ENCODE results near the gene GOLIM4. TPM values are rescaled to one million over a fixed set of nuclear protein-coding genes. Genes with fewer than 3 reads are reported as not detected.

Gene GOLIM4
- total and polyA plus RNA-seq, 2 of the 13 experiments (the other 11 are each of a cell fraction or from before 2014, with no cell fraction given), result 10.9 to 47.7 TPM

DNA sequence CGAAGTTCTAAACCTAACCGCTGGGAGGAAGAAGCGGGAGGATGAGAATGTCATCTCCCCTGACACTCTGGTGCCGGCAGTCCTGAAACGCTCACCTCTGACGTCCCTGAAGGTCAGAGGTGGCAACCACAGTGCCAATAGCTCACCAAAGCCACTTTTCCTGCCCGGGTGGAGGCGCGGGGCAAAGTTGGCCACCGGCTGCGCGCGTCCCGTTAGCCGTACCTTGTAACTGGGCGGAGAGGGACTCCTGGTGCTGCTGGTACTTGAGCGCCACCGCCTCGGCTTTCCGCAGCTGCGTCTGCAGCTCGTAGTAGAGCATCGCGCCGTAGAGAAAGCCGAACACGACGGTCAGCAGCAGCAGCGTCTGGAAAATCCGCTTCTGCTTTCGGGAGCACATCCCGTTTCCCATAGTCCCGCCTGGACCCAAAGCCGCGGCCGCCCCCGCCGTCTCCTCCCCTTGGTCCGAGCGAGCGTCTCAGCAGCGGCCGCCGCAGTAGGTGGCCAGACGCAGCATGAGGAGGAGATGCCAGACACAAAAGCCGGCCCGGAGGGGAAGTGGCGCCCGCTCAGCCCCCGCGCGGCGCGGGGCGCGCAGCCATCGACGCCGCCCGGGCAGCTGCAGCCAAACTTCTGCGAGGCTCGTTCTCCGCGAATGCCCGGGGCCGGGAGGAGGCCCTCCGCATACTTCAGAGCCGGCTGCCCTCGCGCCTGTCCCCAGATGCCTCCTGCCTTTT lies 680 bp downstream of the GOLIM4 start (continued):
- TF ChIP-seq ZNF879 (CRISPR knock-in tag; IDR thresholded peaks at IDR 0.05), result no peak
- 0 out of 2 replicates have a peak, but pooled peaks have one; percentile 4 for TF ChIP-seq MED1 (CRISPR knock-in tag; IDR thresholded peaks at IDR 0.05)
- no peak for TF ChIP-seq ZNF672 (CRISPR knock-in tag; IDR thresholded peaks at IDR 0.05)
- TF ChIP-seq, protein P1, sequence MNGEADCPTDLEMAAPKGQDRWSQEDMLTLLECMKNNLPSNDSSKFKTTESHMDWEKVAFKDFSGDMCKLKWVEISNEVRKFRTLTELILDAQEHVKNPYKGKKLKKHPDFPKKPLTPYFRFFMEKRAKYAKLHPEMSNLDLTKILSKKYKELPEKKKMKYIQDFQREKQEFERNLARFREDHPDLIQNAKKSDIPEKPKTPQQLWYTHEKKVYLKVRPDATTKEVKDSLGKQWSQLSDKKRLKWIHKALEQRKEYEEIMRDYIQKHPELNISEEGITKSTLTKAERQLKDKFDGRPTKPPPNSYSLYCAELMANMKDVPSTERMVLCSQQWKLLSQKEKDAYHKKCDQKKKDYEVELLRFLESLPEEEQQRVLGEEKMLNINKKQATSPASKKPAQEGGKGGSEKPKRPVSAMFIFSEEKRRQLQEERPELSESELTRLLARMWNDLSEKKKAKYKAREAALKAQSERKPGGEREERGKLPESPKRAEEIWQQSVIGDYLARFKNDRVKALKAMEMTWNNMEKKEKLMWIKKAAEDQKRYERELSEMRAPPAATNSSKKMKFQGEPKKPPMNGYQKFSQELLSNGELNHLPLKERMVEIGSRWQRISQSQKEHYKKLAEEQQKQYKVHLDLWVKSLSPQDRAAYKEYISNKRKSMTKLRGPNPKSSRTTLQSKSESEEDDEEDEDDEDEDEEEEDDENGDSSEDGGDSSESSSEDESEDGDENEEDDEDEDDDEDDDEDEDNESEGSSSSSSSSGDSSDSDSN (CRISPR knock-in tag; IDR thresholded peaks at IDR 0.05), result peak; percentile 64
- TF ChIP-seq ZNF317 (CRISPR knock-in tag; IDR thresholded peaks at IDR 0.05), result no peak; the same call in 1 of the 2 replicates
- TF ChIP-seq, protein P2, sequence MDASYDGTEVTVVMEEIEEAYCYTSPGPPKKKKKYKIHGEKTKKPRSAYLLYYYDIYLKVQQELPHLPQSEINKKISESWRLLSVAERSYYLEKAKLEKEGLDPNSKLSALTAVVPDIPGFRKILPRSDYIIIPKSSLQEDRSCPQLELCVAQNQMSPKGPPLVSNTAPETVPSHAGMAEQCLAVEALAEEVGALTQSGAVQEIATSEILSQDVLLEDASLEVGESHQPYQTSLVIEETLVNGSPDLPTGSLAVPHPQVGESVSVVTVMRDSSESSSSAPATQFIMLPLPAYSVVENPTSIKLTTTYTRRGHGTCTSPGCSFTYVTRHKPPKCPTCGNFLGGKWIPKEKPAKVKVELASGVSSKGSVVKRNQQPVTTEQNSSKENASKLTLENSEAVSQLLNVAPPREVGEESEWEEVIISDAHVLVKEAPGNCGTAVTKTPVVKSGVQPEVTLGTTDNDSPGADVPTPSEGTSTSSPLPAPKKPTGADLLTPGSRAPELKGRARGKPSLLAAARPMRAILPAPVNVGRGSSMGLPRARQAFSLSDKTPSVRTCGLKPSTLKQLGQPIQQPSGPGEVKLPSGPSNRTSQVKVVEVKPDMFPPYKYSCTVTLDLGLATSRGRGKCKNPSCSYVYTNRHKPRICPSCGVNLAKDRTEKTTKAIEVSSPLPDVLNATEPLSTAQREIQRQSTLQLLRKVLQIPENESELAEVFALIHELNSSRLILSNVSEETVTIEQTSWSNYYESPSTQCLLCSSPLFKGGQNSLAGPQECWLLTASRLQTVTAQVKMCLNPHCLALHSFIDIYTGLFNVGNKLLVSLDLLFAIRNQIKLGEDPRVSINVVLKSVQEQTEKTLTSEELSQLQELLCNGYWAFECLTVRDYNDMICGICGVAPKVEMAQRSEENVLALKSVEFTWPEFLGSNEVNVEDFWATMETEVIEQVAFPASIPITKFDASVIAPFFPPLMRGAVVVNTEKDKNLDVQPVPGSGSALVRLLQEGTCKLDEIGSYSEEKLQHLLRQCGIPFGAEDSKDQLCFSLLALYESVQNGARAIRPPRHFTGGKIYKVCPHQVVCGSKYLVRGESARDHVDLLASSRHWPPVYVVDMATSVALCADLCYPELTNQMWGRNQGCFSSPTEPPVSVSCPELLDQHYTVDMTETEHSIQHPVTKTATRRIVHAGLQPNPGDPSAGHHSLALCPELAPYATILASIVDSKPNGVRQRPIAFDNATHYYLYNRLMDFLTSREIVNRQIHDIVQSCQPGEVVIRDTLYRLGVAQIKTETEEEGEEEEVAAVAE (CRISPR knock-in tag; IDR thresholded peaks at IDR 0.05; ENCODE audit: borderline replicate concordance), result no peak
- TF ChIP-seq, protein P3, sequence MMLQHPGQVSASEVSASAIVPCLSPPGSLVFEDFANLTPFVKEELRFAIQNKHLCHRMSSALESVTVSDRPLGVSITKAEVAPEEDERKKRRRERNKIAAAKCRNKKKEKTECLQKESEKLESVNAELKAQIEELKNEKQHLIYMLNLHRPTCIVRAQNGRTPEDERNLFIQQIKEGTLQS (CRISPR knock-in tag; IDR thresholded peaks at IDR 0.05), result no peak
- TF ChIP-seq, protein P4, sequence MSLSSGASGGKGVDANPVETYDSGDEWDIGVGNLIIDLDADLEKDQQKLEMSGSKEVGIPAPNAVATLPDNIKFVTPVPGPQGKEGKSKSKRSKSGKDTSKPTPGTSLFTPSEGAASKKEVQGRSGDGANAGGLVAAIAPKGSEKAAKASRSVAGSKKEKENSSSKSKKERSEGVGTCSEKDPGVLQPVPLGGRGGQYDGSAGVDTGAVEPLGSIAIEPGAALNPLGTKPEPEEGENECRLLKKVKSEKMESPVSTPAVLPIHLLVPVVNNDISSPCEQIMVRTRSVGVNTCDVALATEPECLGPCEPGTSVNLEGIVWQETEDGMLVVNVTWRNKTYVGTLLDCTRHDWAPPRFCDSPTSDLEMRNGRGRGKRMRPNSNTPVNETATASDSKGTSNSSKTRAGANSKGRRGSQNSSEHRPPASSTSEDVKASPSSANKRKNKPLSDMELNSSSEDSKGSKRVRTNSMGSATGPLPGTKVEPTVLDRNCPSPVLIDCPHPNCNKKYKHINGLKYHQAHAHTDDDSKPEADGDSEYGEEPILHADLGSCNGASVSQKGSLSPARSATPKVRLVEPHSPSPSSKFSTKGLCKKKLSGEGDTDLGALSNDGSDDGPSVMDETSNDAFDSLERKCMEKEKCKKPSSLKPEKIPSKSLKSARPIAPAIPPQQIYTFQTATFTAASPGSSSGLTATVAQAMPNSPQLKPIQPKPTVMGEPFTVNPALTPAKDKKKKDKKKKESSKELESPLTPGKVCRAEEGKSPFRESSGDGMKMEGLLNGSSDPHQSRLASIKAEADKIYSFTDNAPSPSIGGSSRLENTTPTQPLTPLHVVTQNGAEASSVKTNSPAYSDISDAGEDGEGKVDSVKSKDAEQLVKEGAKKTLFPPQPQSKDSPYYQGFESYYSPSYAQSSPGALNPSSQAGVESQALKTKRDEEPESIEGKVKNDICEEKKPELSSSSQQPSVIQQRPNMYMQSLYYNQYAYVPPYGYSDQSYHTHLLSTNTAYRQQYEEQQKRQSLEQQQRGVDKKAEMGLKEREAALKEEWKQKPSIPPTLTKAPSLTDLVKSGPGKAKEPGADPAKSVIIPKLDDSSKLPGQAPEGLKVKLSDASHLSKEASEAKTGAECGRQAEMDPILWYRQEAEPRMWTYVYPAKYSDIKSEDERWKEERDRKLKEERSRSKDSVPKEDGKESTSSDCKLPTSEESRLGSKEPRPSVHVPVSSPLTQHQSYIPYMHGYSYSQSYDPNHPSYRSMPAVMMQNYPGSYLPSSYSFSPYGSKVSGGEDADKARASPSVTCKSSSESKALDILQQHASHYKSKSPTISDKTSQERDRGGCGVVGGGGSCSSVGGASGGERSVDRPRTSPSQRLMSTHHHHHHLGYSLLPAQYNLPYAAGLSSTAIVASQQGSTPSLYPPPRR (CRISPR knock-in tag; IDR thresholded peaks at IDR 0.05; ENCODE audit: borderline replicate concordance), result no peak
- TF ChIP-seq, protein P5, sequence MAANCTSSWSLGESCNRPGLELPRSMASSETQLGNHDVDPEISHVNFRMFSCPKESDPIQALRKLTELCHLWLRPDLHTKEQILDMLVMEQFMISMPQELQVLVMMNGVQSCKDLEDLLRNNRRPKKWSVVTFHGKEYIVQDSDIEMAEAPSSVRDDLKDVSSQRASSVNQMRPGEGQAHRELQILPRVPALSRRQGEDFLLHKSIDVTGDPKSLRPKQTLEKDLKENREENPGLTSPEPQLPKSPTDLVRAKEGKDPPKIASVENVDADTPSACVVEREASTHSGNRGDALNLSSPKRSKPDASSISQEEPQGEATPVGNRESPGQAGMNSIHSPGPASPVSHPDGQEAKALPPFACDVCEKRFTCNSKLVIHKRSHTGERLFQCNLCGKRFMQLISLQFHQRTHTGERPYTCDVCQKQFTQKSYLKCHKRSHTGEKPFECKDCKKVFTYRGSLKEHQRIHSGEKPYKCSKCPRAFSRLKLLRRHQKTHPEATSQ (CRISPR knock-in tag; IDR thresholded peaks at IDR 0.05; ENCODE audit: borderline replicate concordance), result no peak
- TF ChIP-seq, protein P6, sequence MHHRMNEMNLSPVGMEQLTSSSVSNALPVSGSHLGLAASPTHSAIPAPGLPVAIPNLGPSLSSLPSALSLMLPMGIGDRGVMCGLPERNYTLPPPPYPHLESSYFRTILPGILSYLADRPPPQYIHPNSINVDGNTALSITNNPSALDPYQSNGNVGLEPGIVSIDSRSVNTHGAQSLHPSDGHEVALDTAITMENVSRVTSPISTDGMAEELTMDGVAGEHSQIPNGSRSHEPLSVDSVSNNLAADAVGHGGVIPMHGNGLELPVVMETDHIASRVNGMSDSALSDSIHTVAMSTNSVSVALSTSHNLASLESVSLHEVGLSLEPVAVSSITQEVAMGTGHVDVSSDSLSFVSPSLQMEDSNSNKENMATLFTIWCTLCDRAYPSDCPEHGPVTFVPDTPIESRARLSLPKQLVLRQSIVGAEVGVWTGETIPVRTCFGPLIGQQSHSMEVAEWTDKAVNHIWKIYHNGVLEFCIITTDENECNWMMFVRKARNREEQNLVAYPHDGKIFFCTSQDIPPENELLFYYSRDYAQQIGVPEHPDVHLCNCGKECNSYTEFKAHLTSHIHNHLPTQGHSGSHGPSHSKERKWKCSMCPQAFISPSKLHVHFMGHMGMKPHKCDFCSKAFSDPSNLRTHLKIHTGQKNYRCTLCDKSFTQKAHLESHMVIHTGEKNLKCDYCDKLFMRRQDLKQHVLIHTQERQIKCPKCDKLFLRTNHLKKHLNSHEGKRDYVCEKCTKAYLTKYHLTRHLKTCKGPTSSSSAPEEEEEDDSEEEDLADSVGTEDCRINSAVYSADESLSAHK (CRISPR knock-in tag; IDR thresholded peaks at IDR 0.05; ENCODE audit: borderline replicate concordance), result no peak
- no peak for TF ChIP-seq ZNF549 (CRISPR knock-in tag; IDR thresholded peaks at IDR 0.05)

Measured in HepG2 (cell line).